ENCODE measurements around the gene PVR.

DNA sequence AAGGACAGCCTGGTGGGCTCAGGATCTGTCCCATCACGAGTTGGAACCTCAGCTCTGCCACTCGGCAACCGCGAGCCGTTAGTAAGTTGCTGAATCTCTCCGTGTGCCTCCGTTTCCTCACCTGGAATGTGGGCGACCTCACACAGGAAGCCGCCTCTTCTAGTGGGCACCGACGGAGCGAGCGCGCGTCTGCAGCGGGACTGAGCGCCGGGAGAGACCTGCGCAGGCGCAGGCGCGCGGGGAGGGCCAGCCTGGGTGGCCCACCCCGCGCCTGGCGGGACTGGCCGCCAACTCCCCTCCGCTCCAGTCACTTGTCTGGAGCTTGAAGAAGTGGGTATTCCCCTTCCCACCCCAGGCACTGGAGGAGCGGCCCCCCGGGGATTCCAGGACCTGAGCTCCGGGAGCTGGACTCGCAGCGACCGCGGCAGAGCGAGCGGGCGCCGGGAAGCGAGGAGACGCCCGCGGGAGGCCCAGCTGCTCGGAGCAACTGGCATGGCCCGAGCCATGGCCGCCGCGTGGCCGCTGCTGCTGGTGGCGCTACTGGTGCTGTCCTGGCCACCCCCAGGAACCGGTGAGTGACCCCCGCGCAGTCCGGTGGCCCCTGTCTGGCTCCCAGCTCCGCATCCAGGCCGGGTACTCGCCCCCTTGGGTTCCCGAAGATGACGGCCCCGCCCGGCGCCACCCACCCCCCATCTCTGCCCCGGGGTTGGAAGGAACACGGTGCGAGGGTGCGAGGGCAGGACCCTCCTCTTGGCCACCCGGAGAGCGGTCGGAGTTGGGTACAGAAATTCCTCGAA lies at the start of gene PVR:
- TF ChIP-seq, protein P1, sequence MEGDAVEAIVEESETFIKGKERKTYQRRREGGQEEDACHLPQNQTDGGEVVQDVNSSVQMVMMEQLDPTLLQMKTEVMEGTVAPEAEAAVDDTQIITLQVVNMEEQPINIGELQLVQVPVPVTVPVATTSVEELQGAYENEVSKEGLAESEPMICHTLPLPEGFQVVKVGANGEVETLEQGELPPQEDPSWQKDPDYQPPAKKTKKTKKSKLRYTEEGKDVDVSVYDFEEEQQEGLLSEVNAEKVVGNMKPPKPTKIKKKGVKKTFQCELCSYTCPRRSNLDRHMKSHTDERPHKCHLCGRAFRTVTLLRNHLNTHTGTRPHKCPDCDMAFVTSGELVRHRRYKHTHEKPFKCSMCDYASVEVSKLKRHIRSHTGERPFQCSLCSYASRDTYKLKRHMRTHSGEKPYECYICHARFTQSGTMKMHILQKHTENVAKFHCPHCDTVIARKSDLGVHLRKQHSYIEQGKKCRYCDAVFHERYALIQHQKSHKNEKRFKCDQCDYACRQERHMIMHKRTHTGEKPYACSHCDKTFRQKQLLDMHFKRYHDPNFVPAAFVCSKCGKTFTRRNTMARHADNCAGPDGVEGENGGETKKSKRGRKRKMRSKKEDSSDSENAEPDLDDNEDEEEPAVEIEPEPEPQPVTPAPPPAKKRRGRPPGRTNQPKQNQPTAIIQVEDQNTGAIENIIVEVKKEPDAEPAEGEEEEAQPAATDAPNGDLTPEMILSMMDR (conservative IDR thresholded peaks at IDR 0.05; ENCODE audit: low read length), result no peak
- TF ChIP-seq EZH2phosphoT487 (IDR thresholded peaks at IDR 0.05; ENCODE audit: borderline replicate concordance, low read depth, low read length), result no peak
